HL-60/S4 (cell line): ENCODE measurements around the gene SRRM4.

ENCODE experiments used
- in situ Hi-C: fragments of 300-500 bp; cut with MboI; formaldehyde crosslinking; loops from 2 replicates; pipeline ENCODE4 v1.14.3; 2022; ENCODE audit warnings: low sequenced_read_pairs

Gene SRRM4

DNA sequence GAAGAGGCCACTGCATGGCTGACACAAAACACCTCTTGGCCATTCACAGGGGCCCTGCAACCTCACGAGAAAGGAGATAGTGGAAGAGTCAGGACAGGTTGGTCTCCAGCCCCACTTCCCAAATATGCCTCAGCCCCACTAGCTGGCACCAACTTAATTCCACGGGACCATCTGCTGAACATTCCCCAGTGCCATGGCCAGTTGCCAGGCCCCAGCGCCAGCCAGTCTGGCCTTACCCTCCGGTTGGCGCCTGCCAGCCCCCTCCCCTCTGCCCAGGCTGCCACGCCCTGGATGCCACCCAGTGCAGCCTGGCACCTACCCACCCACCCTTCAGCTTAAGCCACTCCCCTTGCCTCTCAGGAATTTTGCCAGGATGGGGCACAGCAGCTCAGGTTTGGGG lies 176.2 kb downstream of the SRRM4 start:
- in situ Hi-C loops: no loop called here

DNA sequence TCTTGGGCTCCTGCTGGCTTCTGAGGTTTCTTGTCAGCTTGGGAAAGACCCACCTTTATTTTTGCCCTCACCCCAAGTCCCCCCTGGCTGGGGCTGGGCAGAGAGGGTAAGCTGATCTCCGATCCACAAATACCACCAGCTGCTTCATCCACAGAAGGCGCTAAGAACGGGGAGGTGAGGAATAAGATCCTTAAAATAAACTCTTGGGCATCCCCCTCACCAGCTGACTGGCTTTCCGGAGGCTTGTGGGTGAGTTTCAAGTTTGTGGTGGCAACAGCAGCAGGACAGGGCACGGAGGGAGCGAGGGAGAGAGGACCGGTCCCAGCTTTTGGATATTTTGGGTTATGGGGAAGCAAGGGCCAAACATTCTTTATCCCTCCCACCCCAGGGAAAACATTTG lies 176.6 kb downstream of the SRRM4 start:
- in situ Hi-C loops: no loop called here

DNA sequence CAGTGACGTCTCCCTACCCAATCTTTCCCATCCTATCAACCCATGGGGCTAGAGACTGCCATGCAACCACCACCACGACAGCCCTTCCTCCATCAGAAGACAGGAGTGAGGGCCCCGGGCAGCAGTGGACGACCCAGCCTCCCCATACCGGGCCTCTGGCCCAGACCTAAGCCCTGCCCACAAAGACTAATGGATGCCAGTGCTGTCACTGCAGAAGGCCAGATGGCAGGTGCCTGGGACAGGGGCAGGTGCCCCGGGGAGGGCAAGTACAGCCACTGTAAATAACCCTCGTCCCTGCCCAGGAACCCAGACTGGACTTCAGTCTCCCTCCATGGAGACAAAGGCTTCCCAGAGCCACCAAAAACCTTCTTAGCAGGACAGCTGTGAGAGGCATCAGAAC lies 177.1 kb downstream of the SRRM4 start:
- in situ Hi-C loops: no loop called here

DNA sequence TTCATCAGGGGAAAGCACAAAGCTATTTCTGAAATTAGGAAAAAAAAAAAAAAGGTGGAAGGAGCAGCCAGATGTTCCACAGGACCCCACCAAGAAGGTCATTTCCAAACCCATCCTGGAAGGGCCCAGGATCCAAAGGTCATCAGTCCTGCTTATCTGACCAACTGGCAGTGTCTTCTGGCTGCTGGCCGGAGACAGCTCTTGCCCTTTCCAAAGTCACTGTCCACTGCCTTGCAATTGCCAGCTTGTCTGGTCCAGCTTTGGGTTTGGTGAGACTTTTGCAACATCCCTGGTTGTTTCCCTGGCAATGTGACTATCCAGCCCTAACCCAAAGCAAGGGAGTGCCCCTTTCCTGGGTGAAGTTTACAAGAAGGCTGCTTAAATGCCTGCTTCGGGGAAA lies 178.5 kb downstream of the SRRM4 start:
- in situ Hi-C loops: no loop called here

DNA sequence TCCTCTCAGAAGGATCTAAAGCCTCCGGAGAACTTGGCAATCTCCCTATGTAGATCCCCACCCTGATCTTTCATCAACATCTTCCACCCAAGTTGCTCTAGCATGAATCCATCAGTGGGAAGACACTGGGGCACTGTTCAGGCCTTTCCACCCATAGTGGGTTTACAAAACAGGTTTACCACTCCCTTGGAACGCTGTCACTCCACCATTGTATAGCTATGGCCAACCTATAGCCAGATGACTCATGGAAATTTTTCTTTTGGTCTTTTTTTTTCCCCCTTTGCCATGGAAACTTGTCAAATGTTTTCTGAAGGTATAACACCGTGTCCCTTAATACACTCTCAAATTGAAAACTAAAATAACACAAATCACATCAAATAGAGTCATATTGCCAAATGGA lies 186.6 kb downstream of the SRRM4 start:
- in situ Hi-C loops: no loop called here

DNA sequence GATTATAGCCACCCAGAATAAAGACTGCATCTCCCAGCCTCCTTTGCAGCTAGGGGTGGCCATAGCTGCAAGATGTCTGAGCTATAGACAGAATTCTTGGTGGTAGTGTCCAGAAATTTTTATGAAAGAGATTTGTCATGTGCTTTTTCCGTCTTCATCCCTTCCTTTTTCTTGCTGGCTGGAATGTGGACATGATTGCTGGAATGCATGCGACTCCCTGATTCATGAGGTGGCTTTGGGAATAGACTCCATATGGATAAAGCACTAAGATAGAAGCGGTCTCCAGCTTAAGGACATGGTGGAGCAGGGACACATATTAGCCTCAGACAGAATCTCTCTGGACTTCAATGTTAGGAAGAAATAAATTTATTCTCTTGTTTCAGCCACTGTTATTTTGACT lies 187.4 kb downstream of the SRRM4 start:
- in situ Hi-C loops: no loop called here

DNA sequence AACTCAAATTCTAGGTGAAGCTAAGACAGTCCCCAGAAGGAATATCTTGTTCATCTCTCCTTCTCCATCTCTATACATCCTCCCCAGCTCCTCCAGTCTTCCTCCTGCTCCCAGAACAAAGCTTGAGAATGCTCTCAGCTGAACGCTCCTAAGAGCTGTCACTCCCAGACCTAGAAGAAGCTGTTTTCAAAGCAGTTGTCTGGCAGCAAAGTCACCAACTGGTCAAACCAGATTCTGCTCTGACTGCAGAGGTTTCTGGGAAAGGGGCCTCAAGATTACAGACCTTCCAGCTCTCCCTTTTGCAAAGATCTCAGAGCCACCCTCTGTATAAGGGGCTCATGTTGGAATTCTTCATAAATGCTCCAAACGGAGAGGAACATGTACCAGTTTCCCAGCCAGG lies 187.8 kb downstream of the SRRM4 start:
- in situ Hi-C loops: no loop called here

DNA sequence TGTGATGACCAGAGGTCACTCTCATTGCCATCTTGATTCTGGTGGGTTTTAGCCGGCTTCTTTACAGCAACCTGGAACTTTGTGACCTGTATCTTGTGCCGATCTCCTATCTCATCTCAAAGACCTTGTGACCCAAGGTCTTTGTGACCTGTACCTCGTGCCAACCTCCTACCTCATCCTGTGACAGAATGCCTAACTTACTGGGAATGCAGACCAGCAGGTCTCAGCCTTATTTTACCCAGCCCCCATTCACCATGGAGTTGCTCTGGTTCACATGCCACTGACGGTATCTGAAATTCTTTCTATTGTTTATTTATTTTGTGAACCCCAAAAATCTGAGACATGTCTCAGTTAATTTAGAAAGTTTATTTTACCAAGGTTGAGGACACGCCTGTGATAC lies 189.9 kb downstream of the SRRM4 start:
- in situ Hi-C loops: no loop called here

DNA sequence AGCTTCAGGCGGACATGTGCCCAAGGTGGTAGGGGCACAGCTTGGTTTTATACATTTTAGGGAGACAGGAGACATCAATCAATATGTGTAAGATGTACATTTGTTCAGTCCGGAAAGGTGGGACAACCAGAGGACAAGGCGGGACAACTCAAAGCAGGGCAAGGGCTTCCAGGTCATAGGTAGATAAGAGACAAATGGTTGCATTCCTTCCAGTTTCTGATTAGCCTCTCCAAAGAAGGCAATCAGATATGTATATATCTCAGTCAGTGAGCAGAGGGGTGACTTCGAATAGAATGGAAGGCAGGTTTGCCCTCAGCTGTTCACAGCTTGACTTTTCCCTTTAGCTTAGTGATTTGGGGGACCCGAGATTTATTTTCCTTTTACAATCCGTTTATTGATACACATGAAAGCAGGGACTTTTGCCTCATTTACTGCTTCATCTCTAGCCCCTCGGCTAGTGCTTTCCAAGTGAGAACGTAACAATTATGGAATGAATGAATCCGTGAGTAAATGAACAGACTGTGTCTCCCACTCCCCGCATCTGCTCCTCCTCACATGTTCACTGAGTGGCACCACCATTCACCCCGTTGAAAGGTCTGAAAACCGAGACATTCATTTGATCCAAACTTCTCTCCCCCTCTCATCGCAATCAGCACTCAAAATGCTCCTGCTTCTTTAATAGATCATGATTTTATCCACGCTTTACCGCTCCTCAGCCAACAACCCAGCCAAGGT lies 190.5 kb downstream of the SRRM4 start:
- in situ Hi-C loops: no loop called here

DNA sequence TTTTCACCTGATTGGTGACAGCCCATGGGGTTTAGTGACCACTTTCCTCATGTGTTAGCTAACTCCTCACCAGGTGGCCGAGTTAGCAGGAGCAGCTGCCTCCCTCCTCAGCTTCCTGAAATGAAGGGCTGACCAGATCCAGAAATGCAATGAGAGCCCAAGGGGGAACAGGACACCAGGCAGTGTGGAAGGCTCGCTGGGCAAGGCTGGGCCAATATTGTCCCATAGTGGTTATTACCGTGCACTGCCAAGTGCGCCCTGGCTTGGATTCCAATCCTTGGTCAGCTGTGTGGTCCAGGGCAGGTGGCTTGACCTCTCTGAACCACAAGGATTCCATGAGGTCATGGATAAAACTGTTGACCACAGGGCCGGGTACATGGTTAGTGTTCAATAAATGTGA lies 193.7 kb downstream of the SRRM4 start:
- in situ Hi-C loops: no loop called here

DNA sequence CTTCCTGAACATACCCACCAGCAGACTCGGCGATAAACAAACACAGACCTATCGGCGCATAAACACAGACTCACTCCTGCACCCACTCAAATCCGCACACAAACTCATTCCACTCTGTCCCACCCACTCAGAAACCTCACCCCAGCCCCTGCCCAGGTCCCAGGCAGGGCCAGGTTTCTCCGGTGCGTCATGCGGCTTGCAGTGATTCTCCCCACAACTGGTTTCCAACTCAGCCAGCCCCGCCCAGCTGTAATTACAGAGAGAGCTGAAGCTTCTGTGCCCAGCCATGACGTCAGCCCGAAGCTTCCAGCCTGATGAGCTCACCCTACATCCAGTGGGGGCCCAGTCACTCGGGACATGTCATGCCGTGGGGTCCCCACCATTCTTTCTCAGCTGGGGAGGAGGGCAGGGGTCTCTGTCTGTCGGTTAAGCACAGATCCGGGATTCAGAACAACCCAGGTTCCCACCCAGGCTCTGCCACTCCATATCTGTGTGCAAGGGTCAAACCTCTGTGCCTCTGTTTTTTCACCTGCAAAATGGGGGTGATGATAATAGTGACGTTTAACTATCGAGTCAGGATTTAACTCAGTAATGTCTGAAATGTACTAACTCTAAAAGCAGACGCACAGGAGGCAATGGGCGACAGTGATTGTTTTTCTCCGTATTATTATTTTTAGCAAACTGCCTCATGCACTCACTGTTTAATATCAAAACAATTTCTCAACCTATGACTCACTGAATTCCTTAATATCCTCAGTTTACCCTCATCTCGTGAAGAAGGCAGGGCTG lies 195.1 kb downstream of the SRRM4 start:
- in situ Hi-C loops: no loop called here

DNA sequence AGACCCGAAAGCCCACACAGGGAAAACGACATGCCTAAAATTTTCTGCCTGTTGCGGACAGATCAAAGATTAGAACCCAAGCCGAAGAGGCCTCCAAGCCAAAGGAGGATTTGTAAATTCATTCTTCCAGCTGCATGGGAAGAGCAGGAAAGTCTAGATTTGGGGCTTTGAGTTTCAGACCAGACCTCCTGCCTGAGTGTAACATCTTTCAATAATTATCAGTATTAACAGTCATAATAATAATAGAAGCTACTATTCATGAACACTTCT lies 195.7 kb downstream of the SRRM4 start:
- in situ Hi-C loops: no loop called here

DNA sequence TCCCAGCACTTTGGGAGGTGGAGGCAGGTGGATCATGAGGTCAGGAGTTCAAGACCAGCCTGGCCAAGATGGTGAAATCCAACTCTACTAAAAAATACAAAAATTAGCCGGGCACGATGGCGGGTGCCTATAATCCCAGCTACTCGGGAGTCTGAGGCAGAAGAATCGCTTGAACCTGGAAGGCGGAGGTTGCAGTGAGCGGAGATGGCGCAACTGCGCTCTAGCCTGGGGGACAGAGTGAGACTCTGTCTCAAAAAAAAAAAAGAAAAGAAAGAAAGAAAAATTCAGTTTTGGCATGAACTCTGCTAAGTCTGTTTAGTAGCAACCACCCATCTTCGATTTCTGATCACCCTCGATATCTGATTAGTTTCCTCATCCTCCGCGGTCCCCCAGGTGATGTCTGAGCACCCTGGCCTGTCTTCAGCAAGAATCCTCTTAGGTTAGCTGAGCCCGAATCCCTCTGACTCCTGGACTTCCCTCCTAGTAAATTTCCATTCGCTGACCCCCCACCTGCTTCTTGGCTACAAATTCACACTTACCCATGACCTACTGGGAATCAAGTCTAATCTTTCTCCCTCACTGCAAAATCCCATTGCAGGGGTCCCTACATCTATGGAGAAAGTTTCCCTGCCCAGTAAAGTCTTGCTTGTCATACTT lies 196.5 kb downstream of the SRRM4 start:
- in situ Hi-C loops: no loop called here

DNA sequence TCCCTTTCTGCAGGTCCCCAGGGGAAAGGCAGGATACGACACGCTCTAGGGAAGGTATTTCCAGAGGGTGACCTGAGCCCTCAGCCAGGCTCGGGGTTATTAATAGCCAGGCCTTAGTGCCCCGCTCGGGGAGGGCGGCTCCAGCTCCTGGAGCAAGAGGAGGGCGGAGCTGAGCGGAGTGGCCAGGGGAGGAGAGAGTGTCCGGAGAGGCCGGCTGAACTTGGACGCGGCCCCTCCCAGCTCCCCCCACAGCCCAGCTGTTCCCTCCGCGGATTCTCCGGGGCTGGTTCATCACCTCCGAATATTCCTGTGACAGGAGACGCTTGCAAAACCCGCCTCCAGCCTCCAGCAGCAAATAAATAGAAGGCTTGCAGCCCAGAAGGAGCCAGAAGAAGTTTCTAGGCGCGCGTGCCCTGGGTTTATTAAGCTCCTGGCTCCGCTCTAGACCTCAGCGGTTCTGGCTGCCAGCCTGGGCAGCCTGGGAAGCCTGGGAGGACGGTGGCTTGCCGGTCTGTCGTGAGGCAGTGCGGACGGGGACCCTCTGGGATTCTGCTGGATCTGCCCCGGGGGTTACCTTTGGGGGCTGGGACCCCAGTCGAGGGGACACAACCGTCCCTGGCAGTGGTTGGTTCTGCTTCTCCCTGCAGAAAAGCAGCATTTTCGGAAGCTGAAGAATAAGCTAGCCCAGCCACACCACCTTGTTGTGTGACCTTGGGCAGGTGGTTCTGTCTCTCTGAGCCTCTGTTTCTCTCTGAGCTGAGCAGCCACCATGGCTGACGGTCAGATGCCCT lies 197.4 kb downstream of the SRRM4 start, which contains the start of gene HSPB8:
Gene HSPB8 (plus strand): TSS at position 388 of the 791 bp plus-strand sequence. CDS start 382 bp downstream, at position 770.
- in situ Hi-C loops: no loop called here

DNA sequence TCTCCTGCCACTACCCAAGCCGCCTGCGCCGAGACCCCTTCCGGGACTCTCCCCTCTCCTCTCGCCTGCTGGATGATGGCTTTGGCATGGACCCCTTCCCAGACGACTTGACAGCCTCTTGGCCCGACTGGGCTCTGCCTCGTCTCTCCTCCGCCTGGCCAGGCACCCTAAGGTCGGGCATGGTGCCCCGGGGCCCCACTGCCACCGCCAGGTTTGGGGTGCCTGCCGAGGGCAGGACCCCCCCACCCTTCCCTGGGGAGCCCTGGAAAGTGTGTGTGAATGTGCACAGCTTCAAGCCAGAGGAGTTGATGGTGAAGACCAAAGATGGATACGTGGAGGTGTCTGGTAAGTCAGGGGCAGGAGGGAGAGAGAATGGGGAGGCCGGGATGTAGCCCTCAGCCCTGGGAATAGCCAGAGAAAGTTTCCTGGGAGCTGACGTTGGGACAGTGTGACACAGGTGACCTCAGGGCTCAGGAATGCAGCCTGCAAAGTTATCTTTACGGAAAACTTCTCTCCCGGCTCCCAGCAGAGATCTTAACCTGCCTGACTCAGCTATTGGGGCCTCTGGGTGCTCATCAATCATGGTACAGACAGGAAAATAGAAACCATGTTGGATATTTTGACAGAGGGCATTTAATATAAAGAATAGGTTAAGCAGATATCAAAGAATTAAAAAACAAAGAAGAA lies 198.1 kb downstream of the SRRM4 start:
- in situ Hi-C loops: no loop called here

DNA sequence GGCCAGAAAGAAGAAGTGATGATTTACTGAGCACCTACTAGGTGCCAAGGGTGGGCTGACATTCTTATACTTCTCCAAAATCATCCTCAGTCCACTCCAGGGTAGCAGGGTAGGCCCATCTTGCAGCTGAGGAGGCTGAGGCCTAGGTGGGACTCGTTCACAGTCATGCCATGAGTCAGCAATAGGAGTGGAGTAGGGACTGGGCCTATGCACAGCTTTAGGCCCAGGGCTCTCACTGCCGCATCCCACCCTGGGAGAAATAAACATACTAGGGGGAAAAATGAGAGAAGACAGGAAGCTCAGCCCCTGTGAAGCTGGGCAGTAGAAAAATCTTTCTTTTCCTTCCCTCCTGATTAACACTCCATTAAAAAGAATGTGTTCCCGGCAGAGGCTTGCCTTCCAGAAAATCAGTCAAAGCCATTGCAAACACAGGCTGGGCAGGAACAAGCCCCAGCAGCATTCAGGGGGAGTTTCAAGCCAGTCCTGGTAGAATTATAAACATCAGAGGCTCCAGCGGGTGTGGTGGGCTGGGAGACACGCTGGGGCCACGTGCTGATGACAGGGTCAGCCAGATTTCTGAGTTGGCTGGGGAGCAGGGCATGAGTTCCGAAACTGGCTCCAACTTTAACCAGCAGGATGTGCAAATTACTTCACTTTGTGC lies 199.2 kb downstream of the SRRM4 start:
- in situ Hi-C loops: no loop called here

DNA sequence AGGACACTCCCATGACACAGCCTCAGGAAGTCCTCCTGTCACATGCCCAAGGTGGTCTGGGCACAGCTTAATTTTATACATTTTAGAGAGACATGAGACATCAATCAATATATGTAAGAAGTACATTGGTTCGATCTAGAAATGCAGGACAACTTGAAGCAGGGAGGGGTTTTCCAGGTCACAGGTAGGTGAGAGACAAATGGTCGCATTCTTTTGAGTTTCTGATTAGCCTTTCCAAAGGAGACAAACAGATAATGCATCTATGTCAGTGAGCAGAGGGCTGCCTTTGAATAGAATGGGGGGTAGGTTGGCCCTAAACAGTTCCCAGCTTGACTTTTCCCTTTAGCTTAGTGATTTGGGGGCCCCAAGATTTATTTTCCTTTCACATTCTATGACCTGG lies 199.9 kb downstream of the SRRM4 start:
- in situ Hi-C loops: no loop called here

DNA sequence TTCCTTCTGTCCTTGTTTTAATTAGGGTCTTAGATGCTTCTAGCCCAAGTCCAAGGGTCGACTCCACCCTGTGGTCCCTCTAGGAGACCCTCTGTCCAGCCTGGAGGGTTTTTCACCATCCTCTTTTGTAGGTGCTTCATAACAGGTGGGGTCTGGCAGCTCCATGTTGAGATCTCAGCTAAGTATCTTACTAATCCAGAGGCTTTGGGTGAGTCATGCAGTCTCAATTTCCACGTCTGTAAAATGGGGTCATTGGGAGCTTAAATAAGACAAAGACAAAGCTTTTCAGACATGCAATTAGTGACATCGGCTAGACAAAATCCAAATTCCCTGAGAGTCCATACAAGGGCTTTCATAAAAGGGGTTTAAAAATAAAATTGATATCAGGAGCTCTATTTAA lies 200.6 kb downstream of the SRRM4 start:
- in situ Hi-C loops: no loop called here

DNA sequence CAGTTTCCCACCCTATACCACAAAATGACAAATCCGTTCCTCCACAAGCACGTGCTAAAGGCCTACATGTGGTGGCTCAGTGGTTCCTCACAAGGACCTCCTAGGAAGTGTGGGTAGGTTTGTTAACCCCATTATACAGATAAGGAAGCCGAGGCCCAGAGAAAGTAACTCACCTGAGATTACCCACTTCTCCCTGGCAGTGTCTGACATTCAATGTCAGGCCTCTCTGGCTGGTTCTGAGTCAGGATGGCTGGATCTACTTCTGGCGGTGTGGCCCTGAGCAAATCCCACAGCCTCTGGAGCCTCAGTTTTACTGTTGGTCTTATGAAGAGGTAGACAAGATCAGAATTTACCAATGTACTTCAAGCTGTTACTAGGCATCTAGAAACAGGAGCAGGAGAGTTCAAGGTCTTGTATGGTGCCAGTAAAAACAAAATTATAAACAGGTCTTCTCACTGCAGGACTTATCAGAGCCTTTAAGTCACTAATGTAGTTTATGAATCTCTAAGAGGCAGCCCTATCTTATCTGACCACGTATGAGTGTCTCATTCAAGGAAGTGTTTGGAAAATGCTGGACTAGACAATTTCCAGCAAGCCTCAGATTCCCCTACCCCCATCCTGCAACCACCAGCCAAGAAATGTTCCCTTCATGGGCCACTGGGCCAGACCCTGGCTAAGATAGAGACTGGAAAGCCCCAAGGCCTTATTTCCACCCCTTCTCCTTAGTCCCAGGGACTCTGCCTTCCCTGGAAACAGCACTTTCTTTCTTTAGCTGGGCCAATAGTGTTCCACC lies 201.6 kb downstream of the SRRM4 start:
- in situ Hi-C loops: no loop called here
